ENCODE measurements around the gene RASGRF1. TPM values are rescaled to one million over a fixed set of nuclear protein-coding genes. Genes with fewer than 3 reads are reported as not detected.

Gene RASGRF1
- total RNA-seq, 2 experiments from 2014 or later: not detected

GRCh38 chr15:78978601-78979179, 111.9 kb downstream of the RASGRF1 start:
- H3K9me3 ChIP-seq (ENCODE audit: control insufficient read depth in 1 of 2, insufficient read depth in 1 of 2, low read length in 2 of 2): no peaks in the 10 kb centered on the region
- no peak overlapping the region for H3K27ac ChIP-seq (ENCODE audit: low read depth in 1 of 2, low read length in 2 of 2)
- TF ChIP-seq, protein P1, sequence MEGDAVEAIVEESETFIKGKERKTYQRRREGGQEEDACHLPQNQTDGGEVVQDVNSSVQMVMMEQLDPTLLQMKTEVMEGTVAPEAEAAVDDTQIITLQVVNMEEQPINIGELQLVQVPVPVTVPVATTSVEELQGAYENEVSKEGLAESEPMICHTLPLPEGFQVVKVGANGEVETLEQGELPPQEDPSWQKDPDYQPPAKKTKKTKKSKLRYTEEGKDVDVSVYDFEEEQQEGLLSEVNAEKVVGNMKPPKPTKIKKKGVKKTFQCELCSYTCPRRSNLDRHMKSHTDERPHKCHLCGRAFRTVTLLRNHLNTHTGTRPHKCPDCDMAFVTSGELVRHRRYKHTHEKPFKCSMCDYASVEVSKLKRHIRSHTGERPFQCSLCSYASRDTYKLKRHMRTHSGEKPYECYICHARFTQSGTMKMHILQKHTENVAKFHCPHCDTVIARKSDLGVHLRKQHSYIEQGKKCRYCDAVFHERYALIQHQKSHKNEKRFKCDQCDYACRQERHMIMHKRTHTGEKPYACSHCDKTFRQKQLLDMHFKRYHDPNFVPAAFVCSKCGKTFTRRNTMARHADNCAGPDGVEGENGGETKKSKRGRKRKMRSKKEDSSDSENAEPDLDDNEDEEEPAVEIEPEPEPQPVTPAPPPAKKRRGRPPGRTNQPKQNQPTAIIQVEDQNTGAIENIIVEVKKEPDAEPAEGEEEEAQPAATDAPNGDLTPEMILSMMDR (IDR thresholded peaks at IDR 0.05): no peak
- H3K9me3 Mint-ChIP-seq: no peaks in the 10 kb centered on the region
- no peak overlapping the region for H3K4me3 ChIP-seq (ENCODE audit: low read length)
- no peaks in the 10 kb centered on the region for H3K36me3 Mint-ChIP-seq (ENCODE audit: low read depth)
- H3K27me3 ChIP-seq (ENCODE audit: control insufficient read depth in 1 of 2, insufficient read depth in 2 of 2, low read length in 2 of 2): no peaks in the 10 kb centered on the region
- H3K4me3 Mint-ChIP-seq: no peak overlapping the region
- no peaks in the 10 kb centered on the region for H3K36me3 ChIP-seq (ENCODE audit: insufficient read depth, low read length)
- ATAC-seq (ENCODE audit: poor library complexity): no peak
- ChIA-PET POLR2A (no interaction called here), CTCF (no interaction called here)
- intact Hi-C loops (cut with DNase I, micrococcal nuclease): loop anchor here in 1 of 2 experiments (1.0 kb wide), 1 partner anchor 69 kb away; no protein-coding TSS in a partner anchor
- H3K27me3 Mint-ChIP-seq: no peaks in the 10 kb centered on the region
- peaks cover 13% of the 10 kb centered on the region for H3K4me1 ChIP-seq (ENCODE audit: insufficient read depth, low read length)
- no peak overlapping the region for H3K27ac Mint-ChIP-seq
- no peak for DNase-seq
- no peaks in the 10 kb centered on the region for H3K4me1 Mint-ChIP-seq (ENCODE audit: low read depth)

DNA sequence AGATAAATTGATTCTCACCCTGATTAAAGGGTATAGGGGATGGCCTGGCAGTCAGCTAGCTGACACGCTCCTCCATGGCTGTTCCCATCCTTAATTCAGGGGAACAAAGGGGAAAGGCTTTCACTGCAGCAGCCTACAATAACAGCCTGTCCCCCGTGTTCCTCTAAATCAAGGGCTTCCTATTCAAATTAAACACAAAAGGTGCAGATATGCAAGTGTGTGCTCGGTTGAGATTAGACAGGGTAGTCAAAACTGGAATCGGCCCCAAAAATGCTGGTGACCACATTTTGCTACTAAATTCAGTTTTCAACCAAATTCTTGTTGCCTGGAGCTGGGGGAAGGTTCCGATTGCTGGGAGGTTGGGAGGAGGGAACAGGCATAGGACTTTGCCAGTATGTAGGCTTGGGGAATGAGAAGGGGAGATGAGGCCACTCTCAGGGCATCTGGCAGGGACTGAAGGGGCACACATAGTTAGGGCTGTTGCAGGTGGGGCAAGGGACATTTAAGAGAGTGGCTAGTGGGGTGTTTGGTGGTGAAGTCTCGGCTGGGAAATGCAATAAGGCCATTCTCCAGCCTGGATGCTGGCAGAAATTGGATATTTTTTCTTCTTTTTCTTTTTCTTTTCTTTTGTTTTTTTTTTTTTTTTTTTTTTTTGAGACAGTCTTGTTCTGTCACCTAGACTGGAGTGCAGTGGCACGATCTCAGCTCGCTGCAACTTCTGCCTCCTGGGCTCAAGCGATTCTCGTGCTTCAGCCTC, 112.8 kb downstream of the RASGRF1 start:
- Mint-ChIP-seq H3K27ac (no peak overlapping the region), H3K4me3 (no peak overlapping the region), H3K4me1 (ENCODE audit: low read depth) (no peaks in the 10 kb centered on the region), H3K36me3 (ENCODE audit: low read depth) (no peaks in the 10 kb centered on the region), H3K9me3 (no peaks in the 10 kb centered on the region), H3K27me3 (no peaks in the 10 kb centered on the region)
- intact Hi-C loops (cut with DNase I, micrococcal nuclease): no loop called here
- ATAC-seq (ENCODE audit: poor library complexity) (no peak), DNase-seq (no peak)
- H3K4me1 ChIP-seq (ENCODE audit: insufficient read depth, low read length): peaks cover 13% of the 10 kb centered on the region
- POLR2A ChIA-PET: no interaction called here
- no peak overlapping the region for H3K27ac ChIP-seq (ENCODE audit: low read depth in 1 of 2, low read length in 2 of 2)
- CTCF ChIA-PET: no interaction called here
- H3K9me3 ChIP-seq (ENCODE audit: control insufficient read depth in 1 of 2, insufficient read depth in 1 of 2, low read length in 2 of 2): no peaks in the 10 kb centered on the region
- H3K36me3 ChIP-seq (ENCODE audit: insufficient read depth, low read length): no peaks in the 10 kb centered on the region
- TF ChIP-seq, protein P1 (IDR thresholded peaks at IDR 0.05): no peak
- no peak overlapping the region for H3K4me3 ChIP-seq (ENCODE audit: low read length)
- no peaks in the 10 kb centered on the region for H3K27me3 ChIP-seq (ENCODE audit: control insufficient read depth in 1 of 2, insufficient read depth in 2 of 2, low read length in 2 of 2)

DNA sequence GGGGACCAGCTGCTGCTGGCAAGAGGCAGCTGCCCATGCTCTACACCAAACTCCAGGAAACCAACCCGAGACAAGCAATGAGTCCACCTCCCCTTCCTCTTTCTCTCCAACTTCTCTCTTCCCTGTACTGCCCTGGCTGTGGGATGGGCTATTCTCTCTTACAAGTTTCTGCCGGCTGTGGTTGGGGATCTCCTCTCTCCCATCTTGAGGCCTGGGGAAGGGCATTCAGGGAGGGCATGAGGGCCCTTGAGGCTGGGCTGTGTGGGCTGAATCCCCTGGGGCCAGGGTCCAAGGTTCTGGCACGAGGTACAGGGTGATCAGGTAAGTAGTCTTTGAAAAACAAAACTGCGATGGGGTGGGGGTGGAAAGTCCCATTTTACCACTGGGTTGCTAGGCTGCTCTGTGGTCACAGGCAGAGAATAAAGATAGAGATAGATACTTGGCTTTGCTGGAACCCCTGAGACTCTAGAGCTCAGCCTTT, 113.4 kb downstream of the RASGRF1 start:
- Histone ChIP-seq H3K9me3 (ENCODE audit: control insufficient read depth in 1 of 2, insufficient read depth in 1 of 2, low read length in 2 of 2) (no peaks in the 10 kb centered on the region), H3K36me3 (ENCODE audit: insufficient read depth, low read length) (no peaks in the 10 kb centered on the region), H3K4me1 (ENCODE audit: insufficient read depth, low read length) (peaks cover 13% of the 10 kb centered on the region), H3K4me3 (ENCODE audit: low read length) (no peak overlapping the region), H3K27ac (ENCODE audit: low read depth in 1 of 2, low read length in 2 of 2) (no peak overlapping the region), H3K27me3 (ENCODE audit: control insufficient read depth in 1 of 2, insufficient read depth in 2 of 2, low read length in 2 of 2) (no peaks in the 10 kb centered on the region)
- CTCF ChIA-PET: no interaction called here
- TF ChIP-seq, protein P1 (IDR thresholded peaks at IDR 0.05): no peak
- H3K27me3 Mint-ChIP-seq: no peaks in the 10 kb centered on the region
- ATAC-seq (ENCODE audit: poor library complexity) (no peak), DNase-seq (peak in 2 of 14 experiments; percentile 38 to 41)
- H3K4me1 Mint-ChIP-seq (ENCODE audit: low read depth): no peaks in the 10 kb centered on the region
- H3K36me3 Mint-ChIP-seq (ENCODE audit: low read depth): no peaks in the 10 kb centered on the region
- intact Hi-C loops (cut with DNase I, micrococcal nuclease): no loop called here
- no peak overlapping the region for H3K4me3 Mint-ChIP-seq
- no peaks in the 10 kb centered on the region for H3K9me3 Mint-ChIP-seq
- POLR2A ChIA-PET: no interaction called here
- no peak overlapping the region for H3K27ac Mint-ChIP-seq
